Nephron progenitor cell (in vitro differentiated cells): ENCODE data around the gene EPHA5.

Experiments used
- DNase-seq: peaks from one replicate; pipeline ENCODE4 v3.0.0; 2021
- H3K27ac Mint-ChIP-seq: 2 replicates; pipeline ENCODE4 v1.8.0; 2021; ENCODE audit warnings: mild to moderate bottlenecking, moderate library complexity, mixed read lengths
- H3K27me3 Mint-ChIP-seq: 2 replicates; pipeline ENCODE4 v1.8.0; 2021; ENCODE audit warnings: mild to moderate bottlenecking, low read depth, mixed read lengths; ENCODE audit not compliant: poor library complexity
- H3K36me3 Mint-ChIP-seq: 2 replicates; pipeline ENCODE4 v1.8.0; 2021; ENCODE audit warnings: low read depth, mixed read lengths
- H3K4me1 Mint-ChIP-seq: 2 replicates; pipeline ENCODE4 v1.8.0; 2021; ENCODE audit warnings: mixed read lengths
- H3K4me3 Mint-ChIP-seq: 2 replicates; pipeline ENCODE4 v1.8.0; 2021; ENCODE audit warnings: mild to moderate bottlenecking, moderate library complexity, mixed read lengths
- H3K9me3 Mint-ChIP-seq: 2 replicates; pipeline ENCODE4 v1.8.0; 2021; ENCODE audit warnings: mild to moderate bottlenecking, moderate library complexity, mixed read lengths
- CTCF ChIP-seq: fragments of 200-600 bp; sonication (generic); IDR thresholded peaks from 2 replicates; pipeline ENCODE4 v1.5.0; 2021; ENCODE audit warnings: antibody characterized with exemption

The EPHA5 gene

DNA sequence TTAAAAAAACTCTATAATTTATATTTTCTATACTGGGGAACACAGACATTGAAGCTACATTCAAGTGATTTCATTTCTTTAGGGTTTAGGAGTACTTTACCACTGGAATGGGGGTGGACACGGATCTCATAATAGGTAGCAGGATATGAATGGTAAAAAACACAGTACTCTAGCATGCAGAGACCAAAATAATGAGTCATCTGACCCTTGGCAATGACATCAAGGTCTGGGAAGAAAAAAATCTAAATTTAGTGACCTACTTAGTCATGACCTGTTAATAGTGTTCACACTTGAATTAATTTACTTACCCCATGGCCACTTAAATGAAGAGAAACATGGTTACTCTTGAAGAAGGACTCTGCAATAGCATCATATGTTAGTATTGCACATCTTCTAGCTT is 187.9 kb downstream of the EPHA5 start:
- Mint-ChIP-seq H3K9me3 (no peaks in the 10 kb centered on the region), H3K4me1 (no peaks in the 10 kb centered on the region), H3K27ac (no peak overlapping the region), H3K4me3 (no peak overlapping the region), H3K27me3 (no peaks in the 10 kb centered on the region), H3K36me3 (no peaks in the 10 kb centered on the region)
- no peak for DNase-seq
- TF ChIP-seq CTCF: no peak

GRCh38 chr4:65472531-65472930 is 197.8 kb downstream of the EPHA5 start:
- H3K36me3 Mint-ChIP-seq: no peaks in the 10 kb centered on the region
- DNase-seq: no peak
- H3K27me3 Mint-ChIP-seq: no peaks in the 10 kb centered on the region
- H3K27ac Mint-ChIP-seq: no peak overlapping the region
- H3K9me3 Mint-ChIP-seq: no peaks in the 10 kb centered on the region
- peaks cover 3% of the 10 kb centered on the region for H3K4me1 Mint-ChIP-seq
- H3K4me3 Mint-ChIP-seq: no peak overlapping the region
- no peak for TF ChIP-seq CTCF

GRCh38 chr4:65467068-65467680 is 203.1 kb downstream of the EPHA5 start:
- no peaks in the 10 kb centered on the region for H3K9me3 Mint-ChIP-seq
- H3K4me1 Mint-ChIP-seq: peaks cover 11% of the 10 kb centered on the region
- H3K27me3 Mint-ChIP-seq: no peaks in the 10 kb centered on the region
- DNase-seq: no peak
- H3K27ac Mint-ChIP-seq: no peak overlapping the region
- H3K4me3 Mint-ChIP-seq: no peak overlapping the region
- TF ChIP-seq CTCF: no peak
- no peaks in the 10 kb centered on the region for H3K36me3 Mint-ChIP-seq

DNA sequence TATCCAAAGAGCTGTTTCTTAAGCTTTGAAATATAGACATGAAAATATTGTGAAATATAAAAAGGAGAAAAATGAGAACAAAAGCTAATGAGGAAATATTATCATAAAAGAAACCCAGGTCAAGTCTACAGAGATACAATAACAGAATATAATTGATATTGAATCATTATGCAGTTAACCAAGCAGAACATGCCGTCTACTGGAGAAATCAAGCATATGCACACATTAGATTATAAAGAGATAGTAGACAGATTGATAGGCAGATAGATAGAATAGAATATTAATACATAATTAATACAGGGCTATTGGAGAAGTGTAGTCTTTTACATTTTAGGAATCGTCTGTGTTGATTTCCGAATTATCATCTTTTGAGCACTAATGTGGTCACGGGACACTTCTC is 208.5 kb downstream of the EPHA5 start:
- H3K36me3 Mint-ChIP-seq: no peaks in the 10 kb centered on the region
- no peak for DNase-seq
- peaks cover under 1% of the 10 kb centered on the region for H3K4me1 Mint-ChIP-seq
- H3K9me3 Mint-ChIP-seq: no peaks in the 10 kb centered on the region
- H3K27ac Mint-ChIP-seq: no peak overlapping the region
- no peaks in the 10 kb centered on the region for H3K27me3 Mint-ChIP-seq
- no peak for TF ChIP-seq CTCF
- no peak overlapping the region for H3K4me3 Mint-ChIP-seq

- Mint-ChIP-seq H3K36me3 (no peaks in the 10 kb centered on the region), H3K27me3 (no peaks in the 10 kb centered on the region), H3K9me3 (no peaks in the 10 kb centered on the region), H3K27ac (no peak overlapping the region), H3K4me3 (no peak overlapping the region), H3K4me1 (no peaks in the 10 kb centered on the region)
- no peak for DNase-seq
- no peak for TF ChIP-seq CTCF
Measured at GRCh38 chr4:65457011-65457410, 213.3 kb downstream of the EPHA5 start.

- no peaks in the 10 kb centered on the region for H3K36me3 Mint-ChIP-seq
- no peak for DNase-seq
- no peak for TF ChIP-seq CTCF
- no peak overlapping the region for H3K4me3 Mint-ChIP-seq
- no peaks in the 10 kb centered on the region for H3K27me3 Mint-ChIP-seq
- no peaks in the 10 kb centered on the region for H3K4me1 Mint-ChIP-seq
- H3K9me3 Mint-ChIP-seq: no peaks in the 10 kb centered on the region
- no peak overlapping the region for H3K27ac Mint-ChIP-seq
Measured at GRCh38 chr4:65456579-65456978, 213.7 kb downstream of the EPHA5 start.
